ENCODE results near the gene RASL10A. TPM values are rescaled to one million over a fixed set of nuclear protein-coding genes. Genes with fewer than 3 reads are reported as not detected.

Gene RASL10A
- total RNA-seq, 1 experiment from 2014 or later, result not detected

- no peak for TF ChIP-seq CTCF (conservative IDR thresholded peaks at IDR 0.05)
- Histone ChIP-seq H3K4me3 (no peak overlapping the region), H3K27me3 (ENCODE audit: insufficient read depth, low read depth) (no peaks in the 10 kb centered on the region), H3K4me2 (no peak overlapping the region), H3K4me1 (replicated peaks; ENCODE audit: insufficient read depth) (no peaks in the 10 kb centered on the region), H4K20me1 (ENCODE audit: insufficient read depth) (no peaks in the 10 kb centered on the region), H3K79me2 (ENCODE audit: low read depth) (no peaks in the 10 kb centered on the region), H2AFZ (no peak overlapping the region), H3K27ac (no peak overlapping the region), H3F3A (ENCODE audit: insufficient read depth, low read depth) (0 out of 2 replicates have a peak, but pooled peaks cover 7% of the 10 kb centered on the region), H3K9me2 (ENCODE audit: insufficient read depth) (no peaks in the 10 kb centered on the region), H3K9me3 (ENCODE audit: insufficient read depth, low read depth) (no peaks in the 10 kb centered on the region), H3K36me3 (ENCODE audit: low read depth) (peaks cover 13% of the 10 kb centered on the region; the same call in 1 of the 2 replicates)
- no peak for DNase-seq
- intact Hi-C loops (cut with micrococcal nuclease; ENCODE audit: unreplicated experiment), result no loop called here
- ChIA-PET CTCF (no interaction called here), POLR2A (ENCODE audit: unreplicated experiment) (no interaction called here)
- BruUV-seq (replicated peaks), result no TSS peak
Measured at GRCh38 chr22:29353860-29354259, 38.4 kb upstream of the RASL10A start.

GRCh38 chr22:29353286-29353685, 37.8 kb upstream of the RASL10A start:
- H3F3A ChIP-seq (ENCODE audit: insufficient read depth, low read depth), result 0 out of 2 replicates have a peak, but pooled peaks cover 7% of the 10 kb centered on the region
- no TSS peak for BruUV-seq (replicated peaks)
- H3K79me2 ChIP-seq (ENCODE audit: low read depth), result no peaks in the 10 kb centered on the region
- H3K36me3 ChIP-seq (ENCODE audit: low read depth), result peaks cover 18% of the 10 kb centered on the region
- no peak overlapping the region for H3K4me2 ChIP-seq
- intact Hi-C loops (cut with micrococcal nuclease; ENCODE audit: unreplicated experiment), result no loop called here
- POLR2A ChIA-PET (ENCODE audit: unreplicated experiment), result no interaction called here
- H2AFZ ChIP-seq, result no peak overlapping the region
- H3K4me1 ChIP-seq (replicated peaks; ENCODE audit: insufficient read depth), result no peaks in the 10 kb centered on the region
- TF ChIP-seq EZH2 (IDR thresholded peaks at IDR 0.05; ENCODE audit: low read depth) (no peak), CTCF (conservative IDR thresholded peaks at IDR 0.05) (no peak)
- no peaks in the 10 kb centered on the region for H3K27me3 ChIP-seq (ENCODE audit: insufficient read depth, low read depth)
- no peaks in the 10 kb centered on the region for H3K9me2 ChIP-seq (ENCODE audit: insufficient read depth)
- H3K4me3 ChIP-seq, result no peak overlapping the region
- H3K27ac ChIP-seq, result no peak overlapping the region
- DNase-seq, result no peak
- H4K20me1 ChIP-seq (ENCODE audit: insufficient read depth), result no peaks in the 10 kb centered on the region
- CTCF ChIA-PET, result no interaction called here
- H3K9me3 ChIP-seq (ENCODE audit: insufficient read depth, low read depth), result no peaks in the 10 kb centered on the region

GRCh38 chr22:29352778-29353177, 37.3 kb upstream of the RASL10A start:
- H3K4me1 ChIP-seq (replicated peaks; ENCODE audit: insufficient read depth), result no peaks in the 10 kb centered on the region
- no peak overlapping the region for H3K4me3 ChIP-seq
- ChIA-PET CTCF (no interaction called here), POLR2A (ENCODE audit: unreplicated experiment) (no interaction called here)
- TF ChIP-seq EZH2 (IDR thresholded peaks at IDR 0.05; ENCODE audit: low read depth), result no peak
- no peak for TF ChIP-seq CTCF (conservative IDR thresholded peaks at IDR 0.05)
- H3K79me2 ChIP-seq (ENCODE audit: low read depth), result no peaks in the 10 kb centered on the region
- no peak overlapping the region for H3K27ac ChIP-seq
- no peak overlapping the region for H3K4me2 ChIP-seq
- no peak for DNase-seq
- H3K9me3 ChIP-seq (ENCODE audit: insufficient read depth, low read depth), result no peaks in the 10 kb centered on the region
- no TSS peak for BruUV-seq (replicated peaks)
- no peaks in the 10 kb centered on the region for H3K9me2 ChIP-seq (ENCODE audit: insufficient read depth)
- H3K36me3 ChIP-seq (ENCODE audit: low read depth), result peaks cover 20% of the 10 kb centered on the region
- intact Hi-C loops (cut with micrococcal nuclease; ENCODE audit: unreplicated experiment), result no loop called here
- H3F3A ChIP-seq (ENCODE audit: insufficient read depth, low read depth), result 0 out of 2 replicates have a peak, but pooled peaks cover 7% of the 10 kb centered on the region
- no peaks in the 10 kb centered on the region for H3K27me3 ChIP-seq (ENCODE audit: insufficient read depth, low read depth)
- no peak overlapping the region for H2AFZ ChIP-seq
- H4K20me1 ChIP-seq (ENCODE audit: insufficient read depth), result no peaks in the 10 kb centered on the region

Measured in PC-9 (cell line).